Endothelial cell of umbilical vein (primary cell): ENCODE results near the gene MRPS26. TPM values are rescaled to one million over a fixed set of nuclear protein-coding genes. Genes with fewer than 3 reads are reported as not detected.

ENCODE experiments used
- BruUV-seq: library from RNA; stranded (reverse); fragments of 400-500 nt; replicated peaks from 2 replicates; lab custom pipeline; 2021; lab: Mats Ljungman, UMichigan
- CTCF ChIA-PET: fragments of 300-600, 350-600 bp; sonication (Branson Sonifier 250); formaldehyde crosslinking; loops from one replicate; lab custom pipeline; 2021; ENCODE audit warnings: antibody characterized with exemption, inconsistent platforms; lab: Charles Lee
- POLR2A ChIA-PET: fragments of 300-600, 350-600 bp; sonication (Branson Sonifier 250); formaldehyde crosslinking; loops from one replicate; lab custom pipeline; 2021; ENCODE audit warnings: antibody characterized with exemption, inconsistent platforms; lab: Charles Lee
- DNase-seq: peaks from one replicate; pipeline ENCODE4 v3.0.0-alpha.2; 2011; ENCODE audit warnings: low read depth, low spot score
- FAIRE-seq: peaks from 2 replicates; lab custom pipeline; 2011; peaks lifted over from hg19 to GRCh38; lab: Jason Lieb, UNC
- H2AFZ ChIP-seq: 2 replicates; pipeline ENCODE4 v1.6.0; 2012; ENCODE audit warnings: low read depth, low read length, control low read depth, inconsistent platforms
- H3K27ac ChIP-seq: 2 replicates; pipeline ENCODE4 v1.5.1; 2011; ENCODE audit warnings: low read depth, mild to moderate bottlenecking, control low read depth, low read length, moderate library complexity; ENCODE audit not compliant: insufficient read depth
- H3K27me3 ChIP-seq, 2 experiments: 2 replicates each; pipeline versions ENCODE4 v1.6.0 to v1.6.1; 2011; ENCODE audit warnings: low read length in 2 of 2, mixed read lengths in 1 of 2; ENCODE audit not compliant: control insufficient read depth in 2 of 2, insufficient read depth in 2 of 2
- H3K36me3 ChIP-seq, 2 experiments: 2 replicates in 1 of 2; 3 replicates in 1 of 2; pipeline ENCODE4 v1.5.1; 2011; ENCODE audit warnings: low read length in 2 of 2, mild to moderate bottlenecking in 1 of 2, moderate library complexity in 1 of 2; ENCODE audit not compliant: control insufficient read depth in 2 of 2, insufficient read depth in 2 of 2; ENCODE audit errors: extremely low read depth in 1 of 2
- H3K4me1 ChIP-seq: 3 replicates; pipeline ENCODE4 v1.5.1; 2011; ENCODE audit warnings: mild to moderate bottlenecking, low read length; ENCODE audit not compliant: control insufficient read depth, insufficient read depth; ENCODE audit errors: extremely low read depth
- H3K4me2 ChIP-seq: 2 replicates; pipeline ENCODE4 v1.6.1; 2011; ENCODE audit warnings: low read length, control low read depth, mixed read lengths; ENCODE audit not compliant: insufficient read depth
- H3K4me3 ChIP-seq, 3 experiments: fragments of 200-600 bp in 1 of 3; sonication (generic), shearing (Covaris generic) in 1 of 3; replicated peaks in 1 of 3; 2 replicates each; pipeline ENCODE4 v1.5.1; 2011 to 2016; ENCODE audit warnings: control low read depth in 3 of 3, low read length in 3 of 3, mild to moderate bottlenecking in 2 of 3, inconsistent platforms in 1 of 3, low read depth in 1 of 3, moderate library complexity in 1 of 3; ENCODE audit not compliant: insufficient read depth in 1 of 3
- H3K79me2 ChIP-seq: 2 replicates; pipeline ENCODE4 v1.6.0; 2012; ENCODE audit warnings: low read length, inconsistent platforms; ENCODE audit not compliant: control insufficient read depth, insufficient read depth
- H3K9ac ChIP-seq: replicated peaks from 2 replicates; pipeline ENCODE3; 2011; ENCODE audit warnings: low read length, control low read depth; ENCODE audit not compliant: insufficient read depth; ENCODE audit errors: extremely low read depth
- H3K9me1 ChIP-seq: replicated peaks from 3 replicates; pipeline ENCODE4 v1.6.0; 2011; ENCODE audit warnings: mild to moderate bottlenecking, low read length; ENCODE audit not compliant: control insufficient read depth, insufficient read depth; ENCODE audit errors: extremely low read depth
- H3K9me3 ChIP-seq: replicated peaks from 2 replicates; pipeline ENCODE4 v1.5.1; 2012; ENCODE audit warnings: low read length, inconsistent platforms; ENCODE audit not compliant: control insufficient read depth, insufficient read depth
- H4K20me1 ChIP-seq: replicated peaks from 2 replicates; pipeline ENCODE3; 2011; ENCODE audit warnings: mild to moderate bottlenecking, low read length; ENCODE audit not compliant: control insufficient read depth, insufficient read depth; ENCODE audit errors: extremely low read depth
- CTCF ChIP-seq, 2 donors: IDR thresholded peaks; 1 replicate in 1 of 2; 2 replicates in 1 of 2; pipeline ENCODE4 v1.5.1; 2011; ENCODE audit warnings: low read length in 2 of 2, mild to moderate bottlenecking in 2 of 2, moderate library complexity in 2 of 2, control low read depth in 1 of 2, inconsistent platforms in 1 of 2, low read depth in 1 of 2; ENCODE audit not compliant: insufficient read depth in 1 of 2; ENCODE audit errors: extremely low read depth in 1 of 2
- EZH2 ChIP-seq: IDR thresholded peaks from 2 replicates; pipeline ENCODE4 v1.6.1; 2012; ENCODE audit warnings: borderline replicate concordance, low read depth, mild to moderate bottlenecking, moderate library complexity, low read length, inconsistent platforms; ENCODE audit not compliant: severe bottlenecking
- FOS ChIP-seq: IDR thresholded peaks from 2 replicates; pipeline ENCODE4 v1.6.1; 2011; ENCODE audit warnings: mild to moderate bottlenecking, low read length, moderate library complexity, borderline replicate concordance; ENCODE audit not compliant: insufficient read depth
- GATA2 ChIP-seq: IDR thresholded peaks from 2 replicates; pipeline ENCODE4 v1.7.0; 2011; ENCODE audit warnings: low read depth, mild to moderate bottlenecking, moderate library complexity, mixed read lengths, low read length; ENCODE audit not compliant: insufficient read length, insufficient read depth
- JUN ChIP-seq: IDR thresholded peaks from 2 replicates; pipeline ENCODE4 v1.6.1; 2011; ENCODE audit warnings: borderline replicate concordance, low read depth; ENCODE audit not compliant: insufficient read length, insufficient read depth
- MYC ChIP-seq: IDR thresholded peaks from one replicate; pipeline ENCODE4 v1.6.1; 2011; ENCODE audit warnings: mild to moderate bottlenecking, low read depth, low read length
- POLR2A ChIP-seq: IDR thresholded peaks from 2 replicates; pipeline ENCODE4 v1.6.1; 2012; ENCODE audit warnings: low read depth, mild to moderate bottlenecking, control low read depth, low read length
- POLR2AphosphoS5 ChIP-seq: IDR thresholded peaks from 2 replicates; pipeline ENCODE4 v1.6.1; 2012; ENCODE audit warnings: low read depth, mild to moderate bottlenecking, control low read depth, low read length, moderate library complexity; ENCODE audit not compliant: insufficient read depth
- dilution Hi-C: fragments of 300-500 bp; cut with MboI; formaldehyde crosslinking; loops from one replicate; pipeline ENCODE4 v1.15.0; 2019; ENCODE audit warnings: low sequenced_read_pairs; ENCODE audit not compliant: extremely low pct_ligation_motif_present
- intact Hi-C: fragments of 100-400 bp; cut with micrococcal nuclease; formaldehyde crosslinking; loops from one replicate; pipeline ENCODE4 v1.10.0; 2022
- polyA plus RNA-seq, 4 experiments: library from polyadenylated mRNA; depleted of rRNA in 3 of 4; stranded (reverse) in 3 of 4; unstranded in 1 of 4; fragments of >200 nt; gene quantifications; 2 replicates each; pipeline versions ENCODE4 v1.2.1 to v1.2.3, GENCODE V29; 2011 to 2012; ENCODE audit warnings: missing spikeins in 1 of 4
- total RNA-seq: library from RNA; stranded (reverse); gene quantifications from 2 replicates; pipeline ENCODE4 v1.2.3, GENCODE V29; 2021
- TF ChIP-seq, protein P1 (sequence below): IDR thresholded peaks from 2 replicates; pipeline ENCODE4 v1.6.1; 2011; ENCODE audit not compliant: insufficient read depth, insufficient read length

MRPS26 gene
- total and polyA plus RNA-seq, 2 donors (not counting 3 experiments of a cell fraction or from before 2014, with no cell fraction given): 41.0 to 43.9 TPM

- TF ChIP-seq POLR2AphosphoS5 (no peak), EZH2 (no peak), FOS (no peak), JUN (no peak), CTCF (IDR thresholded peaks at IDR 0.05; ENCODE audit: extremely low read depth in 1 of 2, insufficient read depth in 1 of 2, low read depth in 1 of 2, low read length in 2 of 2) (no peak), MYC (no peak), GATA2 (no peak), POLR2A (no peak)
- TF ChIP-seq, protein P1, sequence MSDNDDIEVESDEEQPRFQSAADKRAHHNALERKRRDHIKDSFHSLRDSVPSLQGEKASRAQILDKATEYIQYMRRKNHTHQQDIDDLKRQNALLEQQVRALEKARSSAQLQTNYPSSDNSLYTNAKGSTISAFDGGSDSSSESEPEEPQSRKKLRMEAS: no peak
- H3K4me2 ChIP-seq: no peak overlapping the region
- H3K27ac ChIP-seq: no peak overlapping the region
- ChIA-PET CTCF (interaction anchor here (1.0 to 1.3 kb wide), 2 partner anchors 10 to 24 kb away, joined by 4 to 6 read pairs; no protein-coding TSS in a partner anchor), POLR2A (no interaction called here)
- peaks cover 22 to 31% of the 10 kb centered on the region in 2 experiments for H3K27me3 ChIP-seq
- no peaks in the 10 kb centered on the region for H3K9me3 ChIP-seq
- no peak overlapping the region for H3K4me3 ChIP-seq
- no peaks in the 10 kb centered on the region for H3K4me1 ChIP-seq
- DNase-seq: no peak
- no peaks in the 10 kb centered on the region for H3K79me2 ChIP-seq
- H2AFZ ChIP-seq: no peak overlapping the region
- H4K20me1 ChIP-seq: no peaks in the 10 kb centered on the region
- intact Hi-C loops: no loop called here
- BruUV-seq: no TSS peak
- dilution Hi-C loops: no loop called here
- no peaks in the 10 kb centered on the region for H3K36me3 ChIP-seq
- H3K9ac ChIP-seq: no peak overlapping the region
- no peak for FAIRE-seq
- no peaks in the 10 kb centered on the region for H3K9me1 ChIP-seq
Observed at GRCh38 chr20:3077618-3078134, 31.8 kb downstream of the MRPS26 start.
